Measurements from ENCODE around the gene IP6K3.

Gene IP6K3

GRCh38 chr6:33758815-33759216 is 12.1 kb upstream of the IP6K3 start:
- DNase-seq: no peak

DNA sequence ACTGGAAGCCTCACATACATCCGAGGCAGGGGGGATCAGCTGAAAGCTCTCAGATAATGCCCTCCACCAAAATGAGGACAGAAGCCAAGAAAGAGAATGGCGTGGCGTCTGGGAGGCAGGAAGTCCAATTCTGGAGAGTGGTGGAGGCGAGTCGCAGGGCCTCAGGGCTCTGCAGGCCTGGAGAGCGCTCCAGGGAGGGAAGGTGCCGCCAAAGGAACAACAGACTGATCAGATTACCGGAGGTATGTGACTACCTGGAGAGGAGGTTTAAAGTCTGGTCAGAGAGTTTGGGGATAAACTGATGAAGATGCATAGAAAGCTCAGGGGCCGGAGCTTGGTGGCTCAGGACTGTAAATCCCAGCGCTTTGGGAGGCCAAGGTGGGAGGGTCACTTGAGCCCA is 11.2 kb upstream of the IP6K3 start:
- no peak for DNase-seq

DNA sequence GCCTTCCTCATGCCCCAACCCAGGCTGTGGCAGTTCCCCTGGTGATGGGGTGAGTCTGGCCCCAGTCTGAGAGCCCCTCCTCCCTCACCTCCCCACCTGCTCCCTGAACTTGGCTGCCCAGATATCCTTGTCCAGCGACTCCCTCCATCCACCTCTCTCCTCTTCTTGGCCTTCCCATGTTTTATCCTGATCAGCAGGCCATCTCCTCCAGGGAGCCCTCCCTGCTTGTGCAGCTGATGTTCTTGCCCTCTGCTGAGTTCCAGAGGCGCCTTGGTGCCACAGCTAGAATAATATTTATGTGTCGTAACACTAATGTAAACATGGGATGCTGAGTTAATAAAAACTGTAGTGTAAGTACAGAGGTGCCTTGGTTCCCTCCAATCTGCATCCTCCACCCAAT is 10.4 kb upstream of the IP6K3 start:
- no peak for DNase-seq

GRCh38 chr6:33756211-33756954 is 9.7 kb upstream of the IP6K3 start:
- DNase-seq: no peak

DNA sequence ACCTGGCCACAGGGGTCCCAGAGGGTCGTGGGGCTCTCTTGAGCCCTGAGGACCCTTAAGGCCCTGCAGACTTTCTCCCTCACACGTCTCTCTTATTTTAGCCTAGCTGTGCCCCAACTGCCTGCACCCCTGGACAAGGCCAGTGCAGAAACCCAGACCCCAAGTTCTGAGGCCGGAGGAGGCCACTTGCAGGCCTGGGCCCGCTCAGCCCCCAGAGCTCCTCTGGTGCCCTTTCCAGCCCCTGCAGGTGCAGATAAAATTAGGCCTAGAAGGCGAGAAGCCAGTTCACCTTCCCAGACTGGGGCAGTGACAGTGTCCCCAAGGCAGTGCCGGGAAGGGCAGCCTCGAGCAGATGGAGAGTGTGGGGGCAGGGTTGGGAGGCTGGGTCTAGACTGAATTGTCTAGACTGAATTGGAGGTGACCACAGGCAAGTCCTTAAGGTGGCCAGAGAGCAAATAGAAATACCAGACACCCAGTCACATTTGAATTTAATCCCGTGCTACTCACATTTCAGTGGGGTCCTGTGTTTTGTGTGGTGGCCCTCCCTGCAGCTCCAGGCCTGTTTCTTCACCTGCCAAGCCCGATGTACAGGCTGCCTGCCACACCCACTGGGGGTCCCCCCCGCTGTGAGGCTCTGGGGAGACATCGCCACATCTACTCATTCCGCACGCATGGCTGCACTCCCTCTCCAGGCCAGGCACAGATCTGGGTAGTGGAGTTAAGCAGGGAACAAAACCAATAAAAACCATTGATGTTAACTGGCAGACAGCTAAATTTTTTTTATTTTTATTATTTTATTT is 8.6 kb upstream of the IP6K3 start:
- peak; percentile 29 for DNase-seq

- DNase-seq: no peak
Measured at GRCh38 chr6:33754222-33754621, 7.5 kb upstream of the IP6K3 start.

DNA sequence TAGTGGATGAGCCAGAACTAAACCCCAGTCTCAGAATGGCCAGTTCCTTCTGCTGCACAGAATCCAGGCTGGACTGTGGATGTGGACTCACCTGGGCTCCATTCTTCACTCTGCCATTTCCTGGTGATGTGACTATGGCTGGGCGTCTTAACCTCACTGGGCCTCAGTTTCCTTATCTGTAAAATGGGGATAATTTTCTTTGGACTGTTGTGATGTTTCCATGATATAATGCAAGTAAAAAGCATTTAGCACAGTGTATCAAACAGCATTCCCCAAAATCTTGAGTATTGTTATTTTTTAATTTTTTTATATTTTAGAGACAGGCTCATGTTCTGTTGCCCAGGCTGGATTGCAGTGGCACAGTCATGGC is 5.9 kb upstream of the IP6K3 start:
- no peak for DNase-seq

- DNase-seq: no peak
Measured at GRCh38 chr6:33751771-33752645, 5.3 kb upstream of the IP6K3 start.

GRCh38 chr6:33750244-33750991 is 3.7 kb upstream of the IP6K3 start:
- no peak for DNase-seq

DNA sequence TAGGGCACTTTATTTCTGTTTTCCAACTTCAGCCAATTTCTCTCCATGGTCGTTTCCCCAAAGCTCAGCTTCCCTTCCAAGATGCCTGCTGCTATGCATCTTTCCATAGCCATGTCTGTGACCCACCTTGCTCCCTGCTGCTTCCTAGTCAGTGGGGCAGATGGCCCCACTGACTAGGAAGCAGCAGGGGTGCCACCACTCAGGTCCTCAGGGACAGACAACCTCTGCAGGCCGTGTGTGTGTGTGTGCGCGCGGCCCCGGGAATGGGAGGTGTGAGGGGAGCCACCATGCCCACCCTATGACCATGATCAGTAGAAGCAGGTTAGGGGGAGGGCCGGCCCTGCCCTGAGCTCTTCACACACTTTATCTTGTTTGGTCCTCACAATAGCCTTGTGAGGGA is 2.7 kb upstream of the IP6K3 start:
- no peak for DNase-seq

DNA sequence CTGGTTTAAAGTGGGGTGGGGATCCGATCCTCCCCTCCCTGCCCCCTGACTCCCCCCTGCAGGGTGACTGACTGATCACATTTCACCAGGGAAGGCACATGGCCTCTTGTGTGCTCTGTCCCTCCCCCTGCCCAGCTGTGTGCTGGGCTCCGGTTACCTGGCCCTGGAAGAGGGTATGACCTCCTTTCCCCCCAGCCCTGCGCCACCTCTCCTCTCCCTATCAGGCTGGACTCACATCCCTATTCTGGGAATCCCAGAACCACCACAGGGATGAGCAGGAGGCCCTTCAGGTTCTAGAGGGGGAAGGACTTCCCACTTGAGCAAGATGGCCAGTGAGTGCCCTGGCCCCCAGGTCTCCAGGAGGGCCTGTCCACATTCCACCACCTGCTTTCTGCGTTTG is 2.1 kb upstream of the IP6K3 start:
- DNase-seq: no peak

DNA sequence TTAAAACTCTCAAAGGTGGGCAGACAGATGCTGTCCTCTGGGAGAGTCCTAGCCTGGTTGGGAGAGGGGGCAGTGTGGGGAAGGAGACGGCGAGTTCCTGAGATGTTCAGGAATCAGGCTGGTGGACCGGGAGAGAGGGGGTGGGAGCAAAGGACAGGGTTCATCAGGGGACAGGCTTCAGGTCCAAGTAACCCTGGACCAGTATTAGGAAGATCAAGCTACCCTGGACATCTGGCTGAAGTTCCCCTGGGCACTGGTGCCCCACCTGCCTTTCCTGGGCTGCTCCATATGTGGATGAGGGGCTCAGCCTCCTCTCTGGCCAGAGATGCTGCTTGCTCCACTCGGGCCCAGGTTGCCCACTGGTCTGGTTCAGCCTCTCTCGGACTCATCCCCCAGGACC is 1.1 kb upstream of the IP6K3 start:
- DNase-seq: no peak

DNA sequence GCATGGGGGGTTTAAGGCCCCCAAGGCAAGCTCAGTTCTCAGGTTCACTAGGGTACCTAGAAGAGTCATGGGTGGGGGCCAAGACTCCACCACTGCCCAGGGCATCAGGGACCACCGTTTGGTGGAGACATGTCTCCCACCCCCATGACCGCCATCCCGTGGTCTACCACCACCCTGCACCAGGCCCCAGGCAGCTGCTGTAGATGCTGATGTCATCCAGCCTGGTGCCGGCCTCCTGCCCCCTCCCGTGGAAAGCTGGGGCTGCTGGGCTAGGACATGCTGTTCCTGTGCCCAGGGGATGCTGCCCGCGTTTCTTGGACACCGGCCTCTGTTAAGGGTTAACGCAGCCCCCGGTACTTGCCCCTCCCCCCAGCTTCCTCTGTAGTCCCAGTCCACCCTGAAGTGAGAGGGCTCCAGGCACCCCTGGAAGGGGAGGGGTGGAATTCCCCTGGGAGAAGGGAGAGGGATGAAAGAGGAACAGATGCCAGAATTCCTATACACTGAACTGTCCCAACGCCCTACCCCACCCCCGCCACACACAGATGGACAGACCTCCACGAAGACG is 587 bp downstream of the IP6K3 start:
- peak; percentile 86 for DNase-seq

DNA sequence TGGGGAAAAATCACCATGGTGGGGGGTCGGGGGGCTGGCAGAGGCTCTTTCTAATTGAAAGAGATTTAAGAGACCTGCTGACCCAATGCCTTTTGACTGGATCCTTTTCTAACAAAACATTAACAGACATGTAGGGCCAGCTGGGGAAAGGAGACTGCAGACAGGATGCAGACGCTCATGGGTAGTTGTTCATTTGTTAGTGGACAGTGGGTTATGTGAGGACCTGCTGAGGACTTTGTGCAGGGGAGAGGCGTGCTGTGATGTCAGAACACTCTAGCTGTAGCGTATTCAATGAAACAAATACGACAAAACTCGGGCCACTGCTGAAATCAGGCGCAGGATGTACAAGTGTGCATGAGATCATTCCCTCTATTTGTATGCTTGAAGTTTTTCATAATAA is 1.2 kb downstream of the IP6K3 start:
- DNase-seq: no peak

GRCh38 chr6:33744895-33745546 is 1.7 kb downstream of the IP6K3 start:
- peak; percentile 53 for DNase-seq

- peak; percentile 94 for DNase-seq
Measured at GRCh38 chr6:33744001-33744848, 2.5 kb downstream of the IP6K3 start.

DNA sequence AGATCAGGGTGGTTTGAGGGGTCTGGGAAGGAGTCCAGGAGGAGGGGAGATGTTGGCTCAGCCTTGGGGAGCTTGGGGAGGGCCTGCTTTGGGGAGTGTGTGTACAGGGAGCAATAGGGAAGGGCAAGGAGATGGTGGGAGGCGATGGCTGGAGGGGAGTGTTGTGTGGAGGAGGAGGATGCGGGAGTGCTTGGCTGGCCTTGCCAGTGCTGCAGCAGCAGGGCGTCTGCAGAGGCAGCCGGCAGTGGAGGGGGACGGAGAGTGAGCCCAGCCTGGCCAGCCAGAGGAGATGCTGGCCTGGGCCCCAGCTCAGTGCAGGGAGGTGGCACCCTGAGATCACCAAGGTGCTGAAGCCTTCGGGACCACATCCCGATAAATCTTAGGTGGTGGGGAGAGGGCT is 3.9 kb downstream of the IP6K3 start:
- no peak for DNase-seq

- DNase-seq: no peak
Measured at GRCh38 chr6:33742092-33742491, 4.6 kb downstream of the IP6K3 start.

GRCh38 chr6:33740794-33741193 is 5.9 kb downstream of the IP6K3 start:
- no peak for DNase-seq

DNA sequence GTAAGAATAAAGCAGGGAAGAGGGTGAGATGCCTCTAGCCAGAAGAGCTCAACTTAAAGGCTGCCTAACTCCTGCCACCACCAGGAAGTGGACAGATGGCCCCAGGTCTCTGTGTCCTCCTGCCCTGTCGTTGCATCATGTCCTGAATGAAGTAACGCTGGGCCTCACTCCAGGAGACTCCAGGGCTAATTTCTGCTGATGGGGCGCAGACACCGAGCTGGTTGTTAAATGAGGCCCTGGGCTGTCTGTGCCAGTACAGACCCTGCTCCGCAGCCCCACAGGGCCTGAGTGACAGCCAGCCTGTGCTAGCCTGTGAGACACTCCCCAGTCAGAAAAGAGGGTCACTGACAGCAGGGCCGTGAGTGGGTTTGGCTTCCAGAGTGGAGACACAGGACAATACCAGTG is 6.5 kb downstream of the IP6K3 start:
- DNase-seq: no peak

- no peak for DNase-seq
Measured at GRCh38 chr6:33739571-33739970, 7.1 kb downstream of the IP6K3 start.

All from NCI-H82 (cell line).